Posterior cingulate gyrus (tissue), 11 donors: ENCODE data around the gene LIPH.
A peak's percentile ranks its signal among the peaks of the same experiment; 100 is the strongest.
"Not testable (repeated sequence)": the region's sequence is repeated elsewhere in the genome, so short reads cannot be mapped to it uniquely, and the experiment has no call there.

Experiments used
- DNase-seq, 10 donors: peaks; one replicate each; pipeline versions ENCODE4 v3.0.0 to v3.0.0-alpha.2; 2020 to 2021; ENCODE audit warnings: mixed read lengths in 3 of 10
- intact Hi-C: fragments of 100-400 bp; cut with DNase I; formaldehyde crosslinking; loops from one replicate; pipeline ENCODE4 v1.15.1; 2023

Gene LIPH

GRCh38 chr3:185498503-185499396 is 53.6 kb downstream of the LIPH start, which contains the start of gene TMEM41A:
Gene TMEM41A (minus strand): TSS chr3:185499035. CDS start chr3:185498961, 74 bp downstream.
- intact Hi-C loops = loop anchor here (5.0 to 10.0 kb wide), 2 partner anchors 56 to 136 kb away; partner anchors contain the start of genes LIPH and MAP3K13
- peak; percentile 89 to 99 (median 94) for DNase-seq

GRCh38 chr3:185490241-185490640 is 62.1 kb downstream of the LIPH start:
- intact Hi-C loops = loop anchor here (10.0 kb wide), 1 partner anchor 65 kb away; the partner anchor contains the start of gene LIPH
- no peak for DNase-seq

- no peak for DNase-seq
- intact Hi-C loops = no loop called here
Observed at GRCh38 chr3:185489462-185489861, 62.9 kb downstream of the LIPH start.

GRCh38 chr3:185488465-185488864 is 63.9 kb downstream of the LIPH start:
- intact Hi-C loops = no loop called here

GRCh38 chr3:185486394-185486793 is 66.0 kb downstream of the LIPH start:
- intact Hi-C loops = no loop called here
- no peak for DNase-seq

More at GRCh38 chr3:185488465-185488864, 63.9 kb downstream of the LIPH start:
- DNase-seq = no peak

- intact Hi-C loops = no loop called here
- no peak for DNase-seq
Observed at GRCh38 chr3:185484296-185484695, 68.1 kb downstream of the LIPH start.

GRCh38 chr3:185479373-185479945 is 72.9 kb downstream of the LIPH start:
- DNase-seq = no peak
- intact Hi-C loops = no loop called here

GRCh38 chr3:185477316-185477715 is 75.1 kb downstream of the LIPH start:
- intact Hi-C loops = no loop called here
- no peak for DNase-seq

GRCh38 chr3:185474922-185475321 is 77.5 kb downstream of the LIPH start:
- DNase-seq, intact Hi-C loops: not testable (repeated sequence)

- intact Hi-C loops = no loop called here
- DNase-seq = peak in 7 of 10 donors; percentile 40 to 90 (median 74)
Observed at GRCh38 chr3:185473290-185473815, 79.0 kb downstream of the LIPH start.

- intact Hi-C loops = no loop called here
- DNase-seq = no peak
Observed at GRCh38 chr3:185470323-185470722, 82.1 kb downstream of the LIPH start.

- no peak for DNase-seq
- intact Hi-C loops = no loop called here
Observed at GRCh38 chr3:185469542-185469941, 82.8 kb downstream of the LIPH start.

- intact Hi-C loops, DNase-seq: not testable (repeated sequence)
Observed at GRCh38 chr3:185466123-185466522, 86.3 kb downstream of the LIPH start.

GRCh38 chr3:185465471-185465870 is 86.9 kb downstream of the LIPH start:
- no peak for DNase-seq
- intact Hi-C loops = no loop called here

- intact Hi-C loops = no loop called here
- DNase-seq = no peak
Observed at GRCh38 chr3:185460719-185461350, 91.6 kb downstream of the LIPH start.

- intact Hi-C loops = no loop called here
- DNase-seq = no peak
Observed at GRCh38 chr3:185460309-185460708, 92.1 kb downstream of the LIPH start.

GRCh38 chr3:185457376-185457775 is 95.0 kb downstream of the LIPH start:
- intact Hi-C loops = no loop called here
- DNase-seq = no peak
